GM20431 (cell line): ENCODE measurements around the gene GARIN3.

Experiments used
- in situ Hi-C: fragments of 300-500 bp; cut with MseI, MboI; formaldehyde crosslinking; loops from one replicate; pipeline ENCODE4 v1.15.0; 2020; ENCODE audit warnings: low sequenced_read_pairs; ENCODE audit not compliant: unreplicated experiment

GARIN3 gene

DNA sequence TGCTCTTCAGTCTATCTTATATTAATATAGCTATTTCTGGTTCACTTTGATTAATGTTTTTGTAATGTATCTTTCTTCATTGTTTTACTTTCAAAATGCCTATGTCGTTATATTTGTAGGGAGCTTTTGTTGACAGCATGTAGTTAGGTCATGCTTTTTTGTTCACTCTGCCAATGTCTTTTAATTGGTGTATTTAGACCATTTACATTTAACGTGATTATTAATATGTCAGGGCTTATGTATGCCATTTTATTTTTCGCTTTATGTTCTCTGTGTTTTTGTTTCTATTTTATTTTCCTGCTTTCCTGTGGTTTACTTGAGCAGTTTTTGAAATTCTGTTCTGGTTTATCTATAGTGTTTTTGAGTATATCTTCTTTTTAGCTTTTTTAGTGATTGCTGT lies 10.8 kb downstream of the GARIN3 start:
- in situ Hi-C loops: no loop called here

DNA sequence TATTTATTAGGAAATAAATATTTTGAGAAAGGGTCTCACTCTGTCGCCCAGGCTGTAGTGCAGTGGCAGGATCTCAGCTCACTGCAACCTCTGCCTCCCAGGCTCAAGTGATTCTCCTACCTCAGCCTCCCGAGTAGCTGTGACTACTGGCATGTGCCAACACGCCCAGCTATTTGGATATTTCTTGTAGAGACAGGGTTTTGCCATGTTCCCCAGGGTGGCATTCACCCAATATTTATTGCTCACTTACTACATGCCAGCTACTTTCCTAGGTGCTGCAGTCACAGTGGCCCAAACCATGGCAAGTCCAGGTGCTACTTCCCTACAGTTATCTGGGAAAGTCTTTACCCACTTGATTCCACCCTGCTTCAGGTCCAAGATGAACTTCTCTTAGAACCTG lies 15.1 kb downstream of the GARIN3 start:
- in situ Hi-C loops: no loop called here

DNA sequence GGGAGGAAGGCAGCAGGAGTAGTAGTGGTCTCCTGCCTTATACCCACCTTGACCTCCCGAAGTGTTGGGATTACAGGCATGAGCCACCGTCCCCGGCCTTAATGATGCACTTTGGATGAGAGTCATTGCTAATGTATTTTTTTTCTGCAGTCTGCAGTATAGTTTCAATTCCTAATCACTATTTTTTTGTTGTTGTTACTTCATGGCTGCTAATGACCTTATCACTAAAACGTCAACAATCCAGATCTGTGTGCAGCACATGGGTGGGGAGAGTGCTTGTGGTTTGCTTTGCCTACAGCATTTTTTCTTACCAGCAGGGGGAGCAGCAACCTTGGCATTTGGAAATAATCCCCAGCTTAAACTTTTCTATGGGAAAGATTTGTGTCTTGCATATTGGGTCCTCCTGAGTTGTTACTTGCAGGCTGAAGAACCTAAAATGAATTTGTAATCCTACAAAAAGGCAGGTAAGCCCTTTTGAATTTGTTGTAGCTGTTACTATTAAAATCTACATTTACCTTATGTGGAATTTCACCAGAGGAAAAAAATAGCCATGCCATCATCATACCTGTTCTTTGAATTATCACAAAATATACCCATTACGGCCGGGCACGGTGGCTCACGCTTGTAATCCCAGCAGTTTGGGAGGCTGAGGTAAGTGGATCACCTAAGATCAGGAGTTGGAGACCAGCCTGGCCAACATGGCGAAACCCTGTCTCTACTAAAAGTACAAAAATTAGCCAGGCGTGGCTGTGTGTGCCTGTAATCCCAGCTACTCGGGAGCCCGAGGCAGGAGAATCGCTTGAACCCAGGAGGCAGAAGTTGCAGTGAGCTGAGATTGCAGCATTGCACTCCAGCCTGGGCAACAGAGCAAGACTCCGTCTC lies 17.1 kb downstream of the GARIN3 start:
- in situ Hi-C loops: no loop called here

DNA sequence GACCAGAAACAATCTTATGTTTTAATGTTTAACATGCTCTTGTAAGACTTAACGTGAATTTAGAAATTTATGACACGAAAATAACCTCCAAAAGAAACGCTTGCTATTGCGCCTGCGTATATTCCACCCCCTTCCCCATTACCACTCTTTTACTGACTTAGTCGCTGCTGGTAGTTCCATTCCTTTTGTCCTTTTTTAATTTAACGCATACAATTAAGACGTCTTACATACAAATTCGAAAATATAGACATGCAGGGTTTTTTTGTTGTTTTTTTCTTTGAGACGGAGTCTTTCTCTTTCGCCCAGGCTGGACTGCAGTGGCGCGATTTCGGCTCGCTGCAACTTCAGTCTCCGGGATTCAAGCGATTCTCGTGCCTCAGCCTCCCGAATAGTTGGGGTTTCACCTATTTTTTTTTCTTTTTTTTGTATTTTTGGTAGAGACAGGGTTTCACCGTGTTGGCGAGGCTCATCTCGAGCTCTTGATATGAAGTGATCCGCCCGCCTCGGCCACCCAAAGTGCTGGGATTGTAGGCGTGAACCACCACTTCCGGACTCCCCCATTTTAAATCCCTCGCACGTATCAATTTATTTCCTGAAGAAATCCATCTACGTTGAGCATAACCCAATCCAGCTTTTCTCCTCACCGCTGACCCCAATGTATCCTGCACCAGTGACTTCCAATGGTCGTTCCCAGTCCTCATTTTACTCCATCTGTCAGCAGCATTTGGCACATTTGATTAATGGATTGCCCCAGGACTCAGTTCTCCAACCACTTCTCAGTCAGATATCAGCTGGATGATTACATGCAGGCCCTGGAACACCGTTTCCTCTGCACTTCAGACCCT lies 22.7 kb downstream of the GARIN3 start:
- in situ Hi-C loops: no loop called here

DNA sequence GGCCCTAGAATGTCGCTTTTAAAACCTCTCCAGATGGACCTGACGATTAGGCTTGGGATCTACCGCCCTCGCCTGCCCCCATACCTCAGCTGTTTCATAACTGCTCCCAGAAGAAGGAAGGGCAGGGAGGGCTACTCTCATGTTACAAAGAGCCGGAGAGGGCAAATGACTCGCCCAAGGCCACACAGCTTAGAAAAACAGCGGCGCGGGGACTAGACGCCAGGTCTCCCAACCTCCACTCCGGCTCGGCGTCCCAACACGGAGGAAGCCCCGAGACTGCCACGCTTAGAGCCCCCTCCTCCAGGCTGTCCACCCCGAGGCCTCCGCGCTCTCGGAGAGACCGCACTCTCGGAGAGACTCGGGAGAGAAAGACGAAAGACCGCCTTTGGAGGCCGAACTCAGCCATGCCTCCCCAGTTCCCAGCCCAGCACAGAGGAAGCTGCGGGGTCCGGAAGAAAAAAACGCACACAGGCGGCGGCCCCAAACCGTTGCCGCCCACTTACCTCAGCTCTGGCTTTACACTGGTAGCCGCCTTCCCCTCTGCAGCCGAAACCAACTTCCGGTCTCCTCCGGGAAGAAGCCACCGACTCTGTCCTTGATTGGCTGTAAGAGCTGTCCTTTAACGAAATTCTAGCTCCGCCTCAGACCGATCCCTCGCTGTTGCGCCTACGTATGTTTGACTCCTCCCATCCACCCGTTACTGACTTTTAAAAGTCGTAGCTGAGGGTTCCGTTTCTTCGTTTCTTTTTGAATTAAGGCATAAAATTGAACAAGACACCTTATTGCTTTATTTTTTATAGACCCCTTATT lies 23.5 kb downstream of the GARIN3 start, which contains the start of gene MED7:
MED7 (minus strand) TSS at position 549 of the 810 bp plus-strand sequence. CDS start 3,434 bp downstream, outside the sequence.
- in situ Hi-C loops: no loop called here

DNA sequence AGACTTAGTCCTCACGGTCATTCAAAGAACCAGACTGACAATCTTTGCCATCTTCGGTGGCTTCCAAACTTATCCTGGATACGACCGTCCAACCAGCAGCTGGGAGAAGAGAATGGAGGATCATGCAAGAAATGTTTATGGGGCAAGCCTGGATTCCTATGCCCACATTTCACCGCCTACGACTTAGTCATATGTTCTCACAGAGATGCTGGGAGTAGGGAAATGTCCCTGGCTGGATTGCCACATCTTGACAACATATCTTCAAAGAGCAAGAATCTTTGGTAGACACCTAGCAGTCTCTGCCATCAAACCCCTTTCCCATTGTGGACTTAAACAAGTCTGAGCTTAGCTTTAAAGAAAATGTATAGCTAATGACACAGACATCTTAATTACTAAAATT lies 28.4 kb downstream of the GARIN3 start:
- in situ Hi-C loops: no loop called here

DNA sequence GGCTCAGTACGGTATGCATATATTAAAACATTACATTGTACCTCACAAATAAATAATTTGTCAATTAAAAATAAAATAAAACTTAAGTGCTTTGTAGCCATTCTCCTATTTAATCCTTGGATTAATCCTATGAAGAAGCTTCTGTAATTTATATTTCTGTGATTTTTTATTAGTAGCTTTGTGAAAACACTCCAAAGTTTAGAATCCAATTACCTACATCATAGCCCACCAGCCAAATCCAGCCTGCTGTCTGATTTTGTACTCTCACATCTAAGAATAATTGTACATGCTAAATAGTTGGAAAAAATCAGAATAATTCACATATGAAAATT lies 33.8 kb downstream of the GARIN3 start:
- in situ Hi-C loops: no loop called here

DNA sequence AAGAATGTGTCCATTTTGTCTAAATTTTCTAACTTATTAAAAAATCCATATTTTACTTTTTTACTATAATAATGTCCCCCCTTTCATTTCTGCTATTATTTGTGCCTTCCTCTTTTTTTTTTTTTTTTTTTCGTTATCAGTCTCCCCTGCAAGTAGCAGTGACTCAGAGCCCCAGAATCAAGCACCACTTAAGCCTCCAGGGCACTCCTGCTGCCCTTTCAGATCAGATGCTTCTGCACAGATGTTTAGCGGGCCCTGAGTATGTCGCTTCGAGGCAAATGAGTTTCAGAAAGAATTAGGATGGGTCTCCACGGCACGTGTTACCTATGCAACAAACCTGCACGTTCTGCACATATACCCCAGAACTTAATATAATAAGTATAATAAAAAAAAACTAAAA lies 35.1 kb downstream of the GARIN3 start:
- in situ Hi-C loops: no loop called here

DNA sequence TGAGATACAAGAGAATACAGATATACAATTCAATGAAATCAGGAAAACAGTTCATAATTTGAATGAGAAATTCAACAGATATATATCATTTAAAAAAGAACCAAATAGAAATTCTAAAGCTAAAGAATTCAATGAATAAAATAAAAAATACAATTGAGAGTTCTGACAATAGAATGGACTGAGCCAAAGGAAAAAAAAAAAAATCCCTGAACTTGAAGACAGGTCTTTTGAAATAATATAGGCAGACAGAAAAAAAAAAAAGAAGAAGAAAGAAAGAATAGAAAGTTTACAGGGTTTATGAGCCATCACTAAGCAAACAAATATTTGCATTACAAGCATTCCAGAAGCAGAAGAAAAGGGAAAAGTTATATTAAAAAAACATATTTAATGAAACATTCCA lies 44.4 kb downstream of the GARIN3 start:
- in situ Hi-C loops: no loop called here

DNA sequence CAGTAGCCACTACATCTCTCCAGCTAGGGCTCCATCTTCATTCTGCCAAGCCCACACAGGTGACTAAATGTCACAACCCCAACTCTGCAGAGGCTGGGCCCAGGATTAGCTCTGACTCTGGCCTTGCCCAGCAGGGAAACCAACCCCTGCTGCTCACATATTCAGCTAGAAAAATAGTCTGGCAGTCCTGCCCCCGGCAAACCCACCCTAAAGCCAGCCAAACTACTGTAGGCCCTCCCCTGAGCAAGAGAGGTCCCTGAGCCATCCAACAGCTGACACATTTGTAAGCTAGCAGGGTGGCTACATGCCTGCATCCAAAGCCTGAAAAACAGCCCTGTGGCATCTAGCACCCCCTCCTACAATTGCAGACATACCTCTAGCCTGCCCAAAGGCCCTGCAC lies 46.0 kb downstream of the GARIN3 start:
- in situ Hi-C loops: no loop called here

DNA sequence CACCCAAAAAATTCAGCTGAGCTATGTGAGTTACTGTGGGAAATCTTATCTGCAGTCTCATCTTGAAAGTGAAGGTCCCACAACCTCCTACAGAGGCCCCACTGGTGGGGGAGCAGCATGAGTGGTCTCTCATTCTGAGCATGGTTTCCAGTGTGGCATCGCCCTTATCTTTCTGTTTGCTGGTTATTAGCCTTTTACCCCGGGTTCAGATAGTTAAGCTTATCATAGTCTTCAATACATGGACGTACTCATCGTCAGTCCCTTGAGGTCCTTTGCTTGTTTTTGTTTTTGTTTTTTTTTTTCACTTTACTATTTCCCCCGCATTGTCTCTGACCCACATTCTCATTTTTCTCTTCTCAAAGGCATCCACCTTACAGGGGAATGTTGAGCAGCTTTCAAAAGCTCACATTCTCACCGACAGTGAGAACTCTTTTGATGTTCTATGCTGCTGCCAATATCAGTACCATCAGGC lies 49.5 kb downstream of the GARIN3 start:
- in situ Hi-C loops: no loop called here

DNA sequence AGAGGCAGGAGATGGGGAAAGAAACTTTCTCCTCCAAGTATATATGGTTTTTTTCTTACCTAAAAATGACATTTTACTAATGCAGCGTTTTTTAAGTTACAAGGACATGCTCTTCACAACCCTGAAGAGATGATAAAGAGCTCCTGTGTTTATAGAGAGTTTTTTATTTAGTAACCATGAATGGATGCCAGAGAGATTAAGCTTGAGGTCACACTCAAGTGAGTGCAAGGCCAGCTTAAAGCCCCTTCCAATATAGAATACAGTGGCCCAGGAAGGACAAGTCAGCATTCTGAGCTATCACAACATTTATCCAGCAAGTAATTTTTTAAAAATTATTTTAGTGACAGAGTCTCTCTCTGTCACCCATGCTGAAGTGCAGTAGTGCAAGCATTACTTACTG lies 50.6 kb downstream of the GARIN3 start:
- in situ Hi-C loops: no loop called here

DNA sequence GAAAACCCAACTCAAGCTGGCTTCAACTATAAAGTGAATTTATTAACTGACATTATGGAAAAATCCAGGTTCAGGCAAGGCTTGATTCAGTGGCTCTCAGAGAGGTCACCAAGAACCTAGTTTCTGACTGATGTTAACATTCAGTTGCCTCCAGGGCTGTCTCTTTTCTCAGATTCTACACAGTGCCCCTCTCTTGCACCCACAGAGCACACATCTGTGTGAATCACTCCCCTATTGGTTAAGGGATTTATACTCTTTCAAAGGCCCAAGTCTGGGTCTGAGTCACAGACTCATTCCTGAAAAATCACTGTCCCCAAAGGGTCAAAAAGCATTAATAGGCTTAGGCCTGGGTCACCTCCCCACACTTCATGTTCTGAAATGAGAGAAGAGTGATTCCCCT lies 51.1 kb downstream of the GARIN3 start:
- in situ Hi-C loops: no loop called here

DNA sequence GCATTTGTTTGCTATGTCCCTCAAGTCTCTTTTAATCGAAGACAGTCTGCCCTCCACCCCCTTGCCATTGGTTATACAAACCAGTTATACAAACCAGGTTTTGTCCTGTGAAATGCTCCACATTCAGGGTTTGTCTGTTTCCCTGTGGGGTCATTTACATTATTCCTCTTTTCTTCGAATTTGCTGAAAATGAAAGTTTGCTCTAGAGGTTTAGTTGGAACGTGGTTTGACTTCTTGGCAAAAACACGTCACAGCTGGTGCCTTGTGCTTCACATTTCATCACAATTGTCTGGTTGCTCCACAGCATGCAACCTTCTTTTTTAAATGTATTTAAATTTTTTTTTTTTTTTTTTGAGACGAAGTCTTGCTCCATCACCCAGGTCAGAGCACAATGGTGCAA lies 53.1 kb downstream of the GARIN3 start:
- in situ Hi-C loops: no loop called here
